SU-DHL-6 (cell line): Measurements from ENCODE around the gene STOML1.
A peak's percentile ranks its signal among the peaks of the same experiment; 100 is the strongest.

Experiments used
- CTCF ChIP-seq: fragments of 200-600 bp; sonication (generic); IDR thresholded peaks from one replicate; pipeline ENCODE4 v1.5.1; 2017; ENCODE audit warnings: antibody characterized with exemption, mild to moderate bottlenecking, low read length, moderate library complexity; ENCODE audit not compliant: insufficient read depth, poor library complexity, severe bottlenecking
- EZH2phosphoT487 ChIP-seq: fragments of 200-600 bp; sonication (generic), shearing (Covaris generic); conservative IDR thresholded peaks from 2 replicates; pipeline ENCODE4 v1.6.1; 2018; ENCODE audit warnings: mild to moderate bottlenecking, antibody characterized with exemption, low read length, moderate library complexity, mixed read lengths

GRCh38 chr15:73972984-73973682 is 19.0 kb downstream of the STOML1 start:
- TF ChIP-seq CTCF (peak; percentile 89), EZH2phosphoT487 (no peak)
